Mucosa of descending colon (tissue), 3 donors: ENCODE data around the gene TBCK. TPM values are rescaled to one million over a fixed set of nuclear protein-coding genes. Genes with fewer than 3 reads are reported as not detected.

Experiments
- ATAC-seq: fragments of 200-7000 bp; cut with Tn5 transposase; one replicate; pipeline ENCODE4 v1.9.1; 2020; ENCODE audit warnings: mild to moderate bottlenecking, moderate library complexity
- DNase-seq, 3 donors: peaks; one replicate each; pipeline ENCODE4 v3.0.0-alpha.2; 2020
- H3K36me3 ChIP-seq: fragments of 200-600 bp; one replicate; pipeline ENCODE4 v1.8.0; 2021; ENCODE audit warnings: low read depth, mild to moderate bottlenecking
- H3K4me1 ChIP-seq: fragments of 200-600 bp; one replicate; pipeline ENCODE4 v1.8.0; 2021; ENCODE audit warnings: low read depth, mild to moderate bottlenecking
- H3K4me3 ChIP-seq: fragments of 200-600 bp; one replicate; pipeline ENCODE4 v1.8.0; 2021; ENCODE audit warnings: mild to moderate bottlenecking
- H3K9me3 ChIP-seq: fragments of 200-600 bp; one replicate; pipeline ENCODE4 v1.8.0; 2021; ENCODE audit warnings: mild to moderate bottlenecking
- CTCF ChIP-seq: fragments of 200-600 bp; IDR thresholded peaks from one replicate; pipeline ENCODE4 v1.8.0; 2022; ENCODE audit warnings: antibody characterized with exemption, mild to moderate bottlenecking
- intact Hi-C, 2 donors: fragments of 100-400 bp; cut with DNase I in 1 of 2; cut with micrococcal nuclease in 1 of 2; formaldehyde crosslinking; loops; one replicate each; pipeline versions ENCODE4 v1.11.0 to v1.11.1; 2022; cut with DNase I, micrococcal nuclease
- total RNA-seq, 3 donors: library from RNA; stranded (reverse); fragmentation: NEBNext Ultra II Directional in 2 of 3; extraction: Animal tissue kit (Norgen Biotek cat#: 25700) in 2 of 3; gene quantifications; one replicate each; pipeline versions ENCODE4 v1.2.1 to v1.2.4, GENCODE V29; 2021 to 2023
- donor health status: DM: no; HTN: no; CAD: no; lungs with moderate emphysema.
- donor health status: DM: no; HTN: no; CAD: no.
- donor health status: DM: no; HTN: yes; CAD: no.

The TBCK gene
- total RNA-seq, 3 donors from 2014 or later: 23.1 to 42.5 (median 38.3) TPM

DNA sequence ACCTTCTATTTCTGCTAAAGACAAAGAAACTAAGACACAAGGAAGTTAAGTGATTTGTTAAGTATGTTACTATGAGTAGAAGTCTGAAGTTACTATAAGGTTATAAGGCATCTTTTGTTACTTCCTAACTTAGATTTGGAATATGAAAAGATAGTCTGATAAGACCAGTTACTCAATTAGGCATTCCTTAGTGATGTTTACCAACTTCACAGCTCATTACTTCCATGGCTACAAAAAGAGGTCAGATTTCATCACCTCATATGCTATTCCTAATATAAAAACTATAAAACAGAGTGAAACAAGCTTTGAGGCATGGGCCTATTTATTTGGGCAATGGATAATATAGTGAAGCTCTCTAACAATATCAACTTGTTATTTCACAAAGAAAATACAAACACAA, 143.1 kb downstream of the TBCK start:
- no peaks in the 10 kb centered on the region for H3K36me3 ChIP-seq
- no peak for DNase-seq
- ATAC-seq: no peak
- H3K4me1 ChIP-seq: no peaks in the 10 kb centered on the region
- no peak for TF ChIP-seq CTCF
- intact Hi-C loops: no loop called here
- H3K4me3 ChIP-seq: no peak overlapping the region
- no peaks in the 10 kb centered on the region for H3K9me3 ChIP-seq

- Histone ChIP-seq H3K4me3 (no peak overlapping the region), H3K9me3 (peaks cover 10% of the 10 kb centered on the region), H3K4me1 (no peaks in the 10 kb centered on the region), H3K36me3 (no peaks in the 10 kb centered on the region)
- DNase-seq (no peak), ATAC-seq (no peak)
- intact Hi-C loops: no loop called here
- TF ChIP-seq CTCF: no peak
These were observed 150.5 kb downstream of the TBCK start for GRCh38 chr4:106165351-106166010.

- no peaks in the 10 kb centered on the region for H3K4me1 ChIP-seq
- no peak for DNase-seq
- no peaks in the 10 kb centered on the region for H3K36me3 ChIP-seq
- TF ChIP-seq CTCF: no peak
- intact Hi-C loops: no loop called here
- H3K4me3 ChIP-seq: no peak overlapping the region
- H3K9me3 ChIP-seq: peaks cover 10% of the 10 kb centered on the region
- ATAC-seq: no peak
These were observed 153.7 kb downstream of the TBCK start for GRCh38 chr4:106162278-106162677.

- no peak for DNase-seq
- intact Hi-C loops: no loop called here
- ATAC-seq: no peak
- peaks cover 10% of the 10 kb centered on the region for H3K9me3 ChIP-seq
- H3K4me1 ChIP-seq: no peaks in the 10 kb centered on the region
- TF ChIP-seq CTCF: no peak
- no peak overlapping the region for H3K4me3 ChIP-seq
- no peaks in the 10 kb centered on the region for H3K36me3 ChIP-seq
These were observed 155.4 kb downstream of the TBCK start for GRCh38 chr4:106160560-106160959.

DNA sequence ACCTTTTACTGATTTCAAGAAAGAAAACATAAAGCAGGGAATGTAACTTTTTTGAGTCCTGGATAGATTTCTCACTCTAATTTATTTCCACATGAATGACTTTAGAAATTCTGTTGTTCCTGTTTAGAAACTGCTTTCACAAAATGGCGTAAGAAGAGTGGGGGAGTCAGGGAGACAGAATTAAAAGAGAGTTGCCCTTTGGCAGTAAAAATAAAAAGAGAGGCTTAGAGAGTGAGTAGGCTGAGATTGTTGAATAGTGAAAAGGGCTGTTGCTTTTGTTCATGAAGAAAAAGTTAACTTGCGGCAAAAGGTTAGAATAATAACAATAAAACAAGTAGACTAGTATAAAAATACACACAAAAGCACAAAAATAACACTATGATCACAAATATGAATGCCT, 166.1 kb downstream of the TBCK start:
- ATAC-seq (no peak), DNase-seq (no peak)
- peaks cover 8% of the 10 kb centered on the region for H3K9me3 ChIP-seq
- H3K4me3 ChIP-seq: no peak overlapping the region
- no peak for TF ChIP-seq CTCF
- intact Hi-C loops: no loop called here
- no peaks in the 10 kb centered on the region for H3K4me1 ChIP-seq
- H3K36me3 ChIP-seq: no peaks in the 10 kb centered on the region

- Histone ChIP-seq H3K9me3 (peaks cover 8% of the 10 kb centered on the region), H3K4me1 (no peaks in the 10 kb centered on the region), H3K36me3 (no peaks in the 10 kb centered on the region), H3K4me3 (no peak overlapping the region)
- intact Hi-C loops: no loop called here
- ATAC-seq (no peak), DNase-seq (no peak)
- TF ChIP-seq CTCF: no peak
These were observed 167.0 kb downstream of the TBCK start for GRCh38 chr4:106149026-106149425.
